OCI-LY1 (cell line): Measurements from ENCODE around the gene GULP1.

Source experiments
- H2AFZ ChIP-seq: fragments of 200-600 bp; sonication (generic), shearing (Covaris generic); 2 replicates; pipeline ENCODE4 v1.6.0; 2014; ENCODE audit warnings: antibody characterized with exemption, mild to moderate bottlenecking, low read length
- H3F3A ChIP-seq: fragments of 200-600 bp; sonication (generic), shearing (Covaris generic); 2 replicates; pipeline ENCODE4 v1.6.0; 2014; ENCODE audit warnings: mild to moderate bottlenecking, antibody characterized with exemption, low read length, moderate library complexity; ENCODE audit not compliant: insufficient read depth
- H3K27ac ChIP-seq: fragments of 200-600 bp; sonication (generic); 2 replicates; pipeline ENCODE4 v1.5.1; 2014; ENCODE audit warnings: low read length, mixed run types, mild to moderate bottlenecking, low read depth; ENCODE audit not compliant: poor library complexity, severe bottlenecking
- H3K27me3 ChIP-seq: fragments of 200-600 bp; sonication (generic); 2 replicates; pipeline ENCODE4 v1.6.0; 2014; ENCODE audit warnings: antibody characterized with exemption, mild to moderate bottlenecking, low read length, moderate library complexity; ENCODE audit not compliant: insufficient read depth
- H3K36me3 ChIP-seq: fragments of 200-600 bp; sonication (generic); 2 replicates; pipeline ENCODE4 v1.6.1; 2014; ENCODE audit warnings: mild to moderate bottlenecking, antibody characterized with exemption, low read length, moderate library complexity, mixed read lengths; ENCODE audit not compliant: insufficient read depth
- H3K4me1 ChIP-seq: fragments of 200-600 bp; sonication (generic); 2 replicates; pipeline ENCODE4 v1.5.1; 2014; ENCODE audit warnings: mild to moderate bottlenecking, low read length, moderate library complexity; ENCODE audit not compliant: insufficient read depth, severe bottlenecking
- H3K4me2 ChIP-seq: fragments of 200-600 bp; sonication (generic), shearing (Covaris generic); 2 replicates; pipeline ENCODE4 v1.6.1; 2014; ENCODE audit warnings: low read length
- H3K4me3 ChIP-seq: fragments of 200-600 bp; sonication (generic); 2 replicates; pipeline ENCODE4 v1.5.1; 2014; ENCODE audit warnings: low read length, low read depth, mild to moderate bottlenecking, mixed read lengths; ENCODE audit not compliant: poor library complexity, severe bottlenecking
- H3K79me2 ChIP-seq: fragments of 200-600 bp; shearing (Covaris generic); 2 replicates; pipeline ENCODE4 v1.6.1; 2016; ENCODE audit warnings: mixed run types, low read length, mixed read lengths; ENCODE audit not compliant: insufficient read depth
- H3K9ac ChIP-seq: fragments of 200-600 bp; sonication (generic), shearing (Covaris generic); 2 replicates; pipeline ENCODE4 v1.6.1; 2014; ENCODE audit warnings: mild to moderate bottlenecking, low read length, mixed read lengths
- H3K9me2 ChIP-seq: fragments of 200-600 bp; sonication (generic), shearing (Covaris generic); 2 replicates; pipeline ENCODE4 v1.6.1; 2014; ENCODE audit warnings: low read depth, mild to moderate bottlenecking, low read length, mixed read lengths
- H3K9me3 ChIP-seq: fragments of 200-600 bp; shearing (Covaris generic); 2 replicates; pipeline ENCODE4 v1.6.1; 2014; ENCODE audit warnings: low read length, mixed read lengths
- H4K20me1 ChIP-seq: fragments of 200-600 bp; sonication (generic), shearing (Covaris generic); 2 replicates; pipeline ENCODE4 v1.6.0; 2016; ENCODE audit warnings: mild to moderate bottlenecking, low read length; ENCODE audit not compliant: insufficient read depth
- EZH2 ChIP-seq: fragments of 200-600 bp; sonication (generic), shearing (Covaris generic); IDR thresholded peaks from 2 replicates; pipeline ENCODE4 v1.8.0; 2017; ENCODE audit warnings: borderline replicate concordance, mixed run types, mild to moderate bottlenecking, antibody characterized with exemption, low read length, moderate library complexity, mixed read lengths
- TF ChIP-seq, protein P1 (sequence below): fragments of 200-600 bp; sonication (generic), shearing (Covaris generic); IDR thresholded peaks from 2 replicates; pipeline ENCODE4 v1.5.1; 2017; ENCODE audit warnings: mild to moderate bottlenecking, antibody characterized with exemption, low read length, moderate library complexity, mixed read lengths

Gene GULP1

DNA sequence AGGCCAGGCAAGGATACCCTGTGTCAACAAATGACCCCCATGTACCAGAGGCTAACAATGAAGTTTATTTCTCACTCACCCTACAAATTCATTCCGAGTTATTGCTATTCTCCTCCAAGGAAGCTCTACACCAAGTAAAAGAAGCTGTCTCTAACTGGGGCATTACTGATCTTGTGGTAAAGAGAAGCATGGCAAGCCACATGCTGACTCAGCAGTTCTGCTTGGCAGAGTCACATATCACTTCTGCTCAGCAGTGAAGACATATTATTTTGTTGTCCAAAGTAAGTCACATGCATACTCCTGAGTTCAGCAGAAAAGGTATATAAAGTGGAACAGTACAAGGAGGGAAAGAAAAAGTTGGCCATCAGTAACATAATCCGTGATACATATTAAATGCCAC is 315.8 kb downstream of the GULP1 start:
- no peak overlapping the region for H3K4me2 ChIP-seq
- no peaks in the 10 kb centered on the region for H3K79me2 ChIP-seq
- no peaks in the 10 kb centered on the region for H3F3A ChIP-seq
- H3K36me3 ChIP-seq, result no peaks in the 10 kb centered on the region
- no peaks in the 10 kb centered on the region for H3K9me3 ChIP-seq
- no peaks in the 10 kb centered on the region for H3K9me2 ChIP-seq
- no peaks in the 10 kb centered on the region for H3K27me3 ChIP-seq
- no peak overlapping the region for H2AFZ ChIP-seq
- no peaks in the 10 kb centered on the region for H3K4me1 ChIP-seq
- no peak overlapping the region for H3K9ac ChIP-seq
- H3K4me3 ChIP-seq, result no peak overlapping the region
- H4K20me1 ChIP-seq, result no peaks in the 10 kb centered on the region
- TF ChIP-seq, protein P1, sequence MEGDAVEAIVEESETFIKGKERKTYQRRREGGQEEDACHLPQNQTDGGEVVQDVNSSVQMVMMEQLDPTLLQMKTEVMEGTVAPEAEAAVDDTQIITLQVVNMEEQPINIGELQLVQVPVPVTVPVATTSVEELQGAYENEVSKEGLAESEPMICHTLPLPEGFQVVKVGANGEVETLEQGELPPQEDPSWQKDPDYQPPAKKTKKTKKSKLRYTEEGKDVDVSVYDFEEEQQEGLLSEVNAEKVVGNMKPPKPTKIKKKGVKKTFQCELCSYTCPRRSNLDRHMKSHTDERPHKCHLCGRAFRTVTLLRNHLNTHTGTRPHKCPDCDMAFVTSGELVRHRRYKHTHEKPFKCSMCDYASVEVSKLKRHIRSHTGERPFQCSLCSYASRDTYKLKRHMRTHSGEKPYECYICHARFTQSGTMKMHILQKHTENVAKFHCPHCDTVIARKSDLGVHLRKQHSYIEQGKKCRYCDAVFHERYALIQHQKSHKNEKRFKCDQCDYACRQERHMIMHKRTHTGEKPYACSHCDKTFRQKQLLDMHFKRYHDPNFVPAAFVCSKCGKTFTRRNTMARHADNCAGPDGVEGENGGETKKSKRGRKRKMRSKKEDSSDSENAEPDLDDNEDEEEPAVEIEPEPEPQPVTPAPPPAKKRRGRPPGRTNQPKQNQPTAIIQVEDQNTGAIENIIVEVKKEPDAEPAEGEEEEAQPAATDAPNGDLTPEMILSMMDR, result no peak
- no peak for TF ChIP-seq EZH2
- no peak overlapping the region for H3K27ac ChIP-seq

DNA sequence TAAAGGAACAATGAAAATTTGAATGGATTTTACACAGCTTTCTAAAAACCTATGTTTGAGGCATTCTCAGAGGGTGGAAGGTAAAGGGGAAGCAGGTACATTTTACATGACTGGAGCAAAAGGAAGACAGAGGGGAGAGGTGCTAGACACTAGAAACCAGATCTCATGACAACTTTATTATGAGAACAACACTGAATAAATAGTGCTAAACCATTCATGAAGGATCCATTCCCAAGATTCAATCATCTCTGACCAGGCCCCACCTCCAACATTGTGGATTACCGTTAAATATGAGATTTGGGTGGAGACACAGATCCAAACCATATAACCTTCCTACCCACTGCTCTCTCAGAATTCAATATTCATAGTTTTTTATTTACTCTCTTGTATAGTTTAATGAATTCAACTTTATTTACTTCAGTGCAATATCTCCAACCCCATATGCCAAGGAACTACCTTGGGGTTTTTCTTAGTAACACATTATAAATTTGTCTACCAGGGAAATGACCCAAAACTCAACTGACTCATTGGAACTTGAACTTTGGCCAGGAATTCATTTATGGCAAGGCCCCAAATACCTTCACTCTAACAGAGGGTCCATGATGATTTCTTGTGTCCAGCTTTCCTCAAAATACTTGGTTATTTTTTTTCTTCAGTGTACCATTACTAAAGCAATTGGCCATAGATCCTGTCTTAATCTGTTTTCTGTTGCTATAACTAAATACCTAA is 317.8 kb downstream of the GULP1 start:
- no peak overlapping the region for H3K4me2 ChIP-seq
- no peak overlapping the region for H3K9ac ChIP-seq
- no peaks in the 10 kb centered on the region for H3K27me3 ChIP-seq
- H3K36me3 ChIP-seq, result no peaks in the 10 kb centered on the region
- H3K79me2 ChIP-seq, result no peaks in the 10 kb centered on the region
- no peaks in the 10 kb centered on the region for H3F3A ChIP-seq
- no peak overlapping the region for H3K27ac ChIP-seq
- H4K20me1 ChIP-seq, result no peaks in the 10 kb centered on the region
- no peaks in the 10 kb centered on the region for H3K9me3 ChIP-seq
- no peaks in the 10 kb centered on the region for H3K4me1 ChIP-seq
- H3K4me3 ChIP-seq, result no peak overlapping the region
- no peaks in the 10 kb centered on the region for H3K9me2 ChIP-seq
- H2AFZ ChIP-seq, result no peak overlapping the region
- TF ChIP-seq, protein P1, result no peak
- TF ChIP-seq EZH2, result no peak

DNA sequence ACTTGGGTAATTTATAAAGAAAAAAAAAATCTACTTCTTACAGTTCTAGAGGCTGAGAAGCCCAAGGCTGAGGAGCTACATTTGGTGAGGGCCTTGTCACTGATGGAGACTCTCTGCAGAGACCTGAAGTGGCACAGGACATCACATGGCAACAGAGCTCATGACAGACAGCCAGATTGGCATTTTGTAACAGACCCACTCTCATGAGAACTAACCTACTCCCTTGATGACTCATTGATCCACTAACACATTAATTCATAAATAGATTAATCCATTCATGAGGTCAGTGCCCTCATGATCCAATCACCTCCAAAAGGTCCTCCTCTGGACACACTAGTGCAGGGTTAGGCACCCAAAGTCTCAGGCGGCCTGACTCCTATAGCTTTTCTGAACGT is 318.4 kb downstream of the GULP1 start:
- Histone ChIP-seq H3K79me2 (no peaks in the 10 kb centered on the region), H3K9me3 (no peaks in the 10 kb centered on the region), H3K4me1 (no peaks in the 10 kb centered on the region), H3K9ac (no peak overlapping the region), H2AFZ (no peak overlapping the region), H3F3A (no peaks in the 10 kb centered on the region), H3K36me3 (no peaks in the 10 kb centered on the region), H3K4me3 (no peak overlapping the region), H3K9me2 (no peaks in the 10 kb centered on the region), H3K4me2 (no peak overlapping the region), H3K27me3 (no peaks in the 10 kb centered on the region), H4K20me1 (no peaks in the 10 kb centered on the region), H3K27ac (no peak overlapping the region)
- TF ChIP-seq, protein P1, result no peak
- TF ChIP-seq EZH2, result no peak
